ENCODE measurements around the gene CLBA1.
"Not testable (repeated sequence)": the region's sequence is repeated elsewhere in the genome, so short reads cannot be mapped to it uniquely, and the experiment has no call there.

The CLBA1 gene

DNA sequence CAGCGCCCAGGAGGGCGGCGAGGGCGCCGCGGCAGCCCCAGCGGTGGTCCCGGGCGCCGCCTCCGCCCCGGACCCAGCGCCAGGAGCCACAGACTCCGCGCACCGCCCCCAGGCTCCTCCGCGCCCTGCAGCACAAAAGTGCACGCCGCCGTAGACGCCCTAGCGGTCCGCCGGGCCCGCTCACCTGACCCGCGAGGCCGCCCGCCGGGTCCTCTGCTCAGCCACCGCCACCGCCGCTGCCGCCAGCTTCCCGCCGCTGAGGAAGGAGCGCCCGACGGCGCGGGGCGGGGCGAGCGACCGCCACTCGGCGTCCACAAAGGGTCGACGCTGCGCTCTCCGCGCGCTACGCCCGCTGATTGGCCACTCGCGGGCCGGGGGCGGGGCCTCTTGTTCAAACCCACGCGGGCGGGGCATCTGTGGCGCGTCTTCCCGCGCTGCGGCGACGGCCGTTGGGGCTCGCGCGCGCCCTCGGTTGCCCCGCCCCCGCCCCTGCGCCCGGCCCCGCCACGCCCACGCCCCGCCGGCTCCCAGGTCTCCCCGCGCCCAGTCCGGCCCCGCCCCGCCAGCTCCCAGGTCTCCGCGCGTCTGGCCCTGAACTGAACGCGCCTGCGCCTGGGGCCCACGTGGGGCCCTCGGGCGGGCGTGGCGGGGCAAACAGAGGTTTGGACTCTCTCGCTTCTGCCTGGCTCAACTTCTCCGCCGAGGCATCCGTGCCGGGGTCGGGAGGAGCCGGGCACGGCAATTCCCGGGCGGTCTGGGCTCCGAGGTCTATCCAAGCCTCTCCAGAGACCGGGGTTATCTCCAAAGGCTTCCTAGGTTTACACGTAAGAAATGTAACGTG lies 35.4 kb downstream of the CLBA1 start, which contains the start of gene CDCA4:
Gene CDCA4, minus strand, starts transcription at position 269 of the 841 bp plus-strand sequence. CDS start 9,154 bp downstream, outside the sequence.
- Histone ChIP-seq H3K36me3 (ENCODE audit: insufficient read depth, low read length) (no peaks in the 10 kb centered on the region; the same call in 1 of the 2 replicates), H3K4me3 (ENCODE audit: low read depth, low read length) (peak within 1 kb of the TSS; percentile 100), H3K79me2 (ENCODE audit: control insufficient read depth, insufficient read depth, low read length, unreplicated experiment) (peaks cover 62% of the 10 kb centered on the region), H3K27me3 (ENCODE audit: insufficient read depth, low read length) (no peaks in the 10 kb centered on the region), H3K27ac (ENCODE audit: low read depth, low read length) (peak within 1 kb of the TSS; percentile 99), H3K4me1 (ENCODE audit: control insufficient read depth, insufficient read depth, low read length, unreplicated experiment) (peaks cover 59% of the 10 kb centered on the region), H2AFZ (ENCODE audit: low read length, unreplicated experiment) (peak within 1 kb of the TSS; percentile 87)

DNA sequence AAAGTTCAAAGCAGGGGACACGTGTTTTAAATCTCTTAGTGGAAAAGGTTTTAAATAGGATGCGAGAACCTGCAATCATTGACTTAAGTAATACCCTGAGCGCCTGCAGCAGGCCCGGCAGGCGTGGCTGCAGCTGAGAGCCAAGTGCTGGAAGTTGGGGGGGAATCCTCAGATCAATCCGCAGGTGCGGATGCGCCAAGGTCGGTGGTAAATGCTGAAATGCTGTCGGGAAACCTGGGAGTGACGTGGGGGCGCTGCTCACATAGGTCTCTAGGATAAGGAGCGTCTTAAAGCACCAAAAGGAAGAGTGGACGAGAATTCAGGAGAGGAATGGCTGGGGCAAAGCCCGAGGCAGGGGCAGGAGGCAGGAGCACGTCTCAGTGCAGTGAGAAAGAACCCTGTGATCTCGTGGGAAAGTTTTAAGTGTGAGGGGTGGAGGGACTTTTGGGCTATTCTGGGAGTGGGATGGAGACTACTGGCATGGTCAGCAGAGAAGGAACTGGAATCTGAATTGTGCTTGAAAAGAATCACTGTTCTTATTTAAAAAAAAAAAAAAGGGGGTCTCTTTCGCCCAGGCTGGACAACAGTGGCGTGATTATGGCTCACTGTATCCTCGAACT lies 36.2 kb downstream of the CLBA1 start:
- peak overlapping the region; percentile 87 for H2AFZ ChIP-seq (ENCODE audit: low read length, unreplicated experiment)
- peak overlapping the region; percentile 99 for H3K27ac ChIP-seq (ENCODE audit: low read depth, low read length)
- peaks cover 55% of the 10 kb centered on the region for H3K79me2 ChIP-seq (ENCODE audit: control insufficient read depth, insufficient read depth, low read length, unreplicated experiment)
- H3K4me3 ChIP-seq (ENCODE audit: low read depth, low read length) = peak overlapping the region; percentile 100
- no peaks in the 10 kb centered on the region; the same call in 1 of the 2 replicates for H3K36me3 ChIP-seq (ENCODE audit: insufficient read depth, low read length)
- H3K27me3 ChIP-seq (ENCODE audit: insufficient read depth, low read length) = no peaks in the 10 kb centered on the region
- H3K4me1 ChIP-seq (ENCODE audit: control insufficient read depth, insufficient read depth, low read length, unreplicated experiment) = peaks cover 60% of the 10 kb centered on the region

DNA sequence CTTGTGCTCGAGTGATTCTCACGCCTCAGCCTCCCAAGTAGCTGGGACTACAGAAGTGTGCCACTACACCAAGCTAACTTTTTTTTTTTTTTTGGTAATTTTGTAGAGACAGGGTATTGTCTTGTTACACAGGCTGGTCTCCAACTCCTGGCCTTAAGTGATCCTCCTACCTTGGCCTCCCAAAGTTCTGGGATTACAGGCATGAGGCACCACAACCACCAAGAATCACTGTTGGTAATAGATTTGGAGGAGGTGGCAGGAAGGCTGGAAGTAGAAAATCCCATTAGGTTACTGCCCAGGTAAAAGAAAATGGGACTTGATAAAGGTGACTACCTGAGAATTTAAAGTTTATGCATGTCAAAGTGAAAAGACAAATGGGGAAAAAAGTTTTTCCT lies 36.7 kb downstream of the CLBA1 start:
- Histone ChIP-seq H3K27ac (ENCODE audit: low read depth, low read length) (peak overlapping the region; percentile 99), H3K4me1 (ENCODE audit: control insufficient read depth, insufficient read depth, low read length, unreplicated experiment) (peaks cover 57% of the 10 kb centered on the region), H2AFZ (ENCODE audit: low read length, unreplicated experiment) (no peak overlapping the region), H3K79me2 (ENCODE audit: control insufficient read depth, insufficient read depth, low read length, unreplicated experiment) (peaks cover 50% of the 10 kb centered on the region), H3K27me3 (ENCODE audit: insufficient read depth, low read length) (no peaks in the 10 kb centered on the region), H3K4me3 (ENCODE audit: low read depth, low read length) (peak overlapping the region; percentile 100), H3K36me3 (ENCODE audit: insufficient read depth, low read length) (no peaks in the 10 kb centered on the region; the same call in 1 of the 2 replicates)

DNA sequence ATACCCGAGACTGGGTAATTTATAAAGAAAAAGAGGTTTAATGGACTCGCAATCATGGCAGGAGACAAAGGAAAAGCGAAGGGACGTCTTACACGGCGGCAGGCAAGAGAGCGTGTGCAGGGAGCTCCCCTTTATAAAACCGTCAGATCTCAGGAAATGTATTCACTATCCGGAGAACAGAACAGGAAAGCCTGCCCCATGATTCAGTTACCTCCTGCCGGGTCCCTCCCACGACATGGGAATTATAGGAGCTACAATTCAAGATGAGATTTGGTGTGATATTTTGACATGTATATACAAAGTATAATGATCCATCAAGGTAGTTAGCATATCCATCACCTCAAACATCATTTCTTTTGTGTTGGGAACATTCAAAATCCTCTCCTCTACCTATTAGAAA lies 37.6 kb downstream of the CLBA1 start:
- Histone ChIP-seq H3K36me3 (ENCODE audit: insufficient read depth, low read length) (no peaks in the 10 kb centered on the region; the same call in 1 of the 2 replicates), H3K79me2 (ENCODE audit: control insufficient read depth, insufficient read depth, low read length, unreplicated experiment) (peaks cover 41% of the 10 kb centered on the region), H2AFZ (ENCODE audit: low read length, unreplicated experiment) (no peak overlapping the region), H3K4me1 (ENCODE audit: control insufficient read depth, insufficient read depth, low read length, unreplicated experiment) (peaks cover 55% of the 10 kb centered on the region), H3K27ac (ENCODE audit: low read depth, low read length) (peak overlapping the region; percentile 99), H3K4me3 (ENCODE audit: low read depth, low read length) (peak overlapping the region; percentile 100), H3K27me3 (ENCODE audit: insufficient read depth, low read length) (no peaks in the 10 kb centered on the region)

DNA sequence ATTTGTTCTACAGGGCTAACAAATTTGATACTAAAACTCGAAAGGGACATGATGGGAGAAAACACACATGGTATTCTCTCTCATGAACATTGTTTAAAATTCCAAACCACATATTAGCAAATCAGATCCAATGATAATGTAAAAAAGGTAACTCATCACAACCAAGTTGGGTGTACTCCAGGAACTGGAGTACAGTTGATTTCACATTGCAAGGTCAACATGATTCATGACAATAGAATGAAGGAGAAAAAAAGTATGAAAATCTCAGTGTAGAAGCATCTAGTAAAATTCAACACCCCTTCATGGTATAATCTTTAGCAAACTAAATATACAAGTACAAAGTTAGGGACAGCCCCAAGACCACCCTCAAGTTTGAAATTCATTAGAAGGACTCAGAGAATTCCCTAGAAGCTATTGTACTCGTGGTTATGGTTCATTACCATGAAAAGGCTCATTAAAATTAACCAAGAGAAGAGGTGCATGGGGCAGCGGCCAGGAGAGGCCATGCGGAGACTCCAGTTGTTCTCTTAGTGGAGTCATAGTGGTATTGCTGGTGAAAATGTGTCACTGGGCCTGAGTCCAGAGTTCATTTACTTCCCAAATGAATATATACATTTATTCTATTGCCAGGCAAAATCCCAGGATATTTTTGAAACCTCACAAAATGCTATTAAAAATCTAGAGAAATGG lies 38.3 kb downstream of the CLBA1 start:
- Histone ChIP-seq H3K36me3 (ENCODE audit: insufficient read depth, low read length) (no peaks in the 10 kb centered on the region; the same call in 1 of the 2 replicates), H3K4me3 (ENCODE audit: low read depth, low read length) (peak overlapping the region; percentile 58), H3K27ac (ENCODE audit: low read depth, low read length) (peak overlapping the region; percentile 99), H3K79me2 (ENCODE audit: control insufficient read depth, insufficient read depth, low read length, unreplicated experiment) (peaks cover 33% of the 10 kb centered on the region), H2AFZ (ENCODE audit: low read length, unreplicated experiment) (peak overlapping the region; percentile 9), H3K27me3 (ENCODE audit: insufficient read depth, low read length) (no peaks in the 10 kb centered on the region), H3K4me1 (ENCODE audit: control insufficient read depth, insufficient read depth, low read length, unreplicated experiment) (peaks cover 50% of the 10 kb centered on the region)

DNA sequence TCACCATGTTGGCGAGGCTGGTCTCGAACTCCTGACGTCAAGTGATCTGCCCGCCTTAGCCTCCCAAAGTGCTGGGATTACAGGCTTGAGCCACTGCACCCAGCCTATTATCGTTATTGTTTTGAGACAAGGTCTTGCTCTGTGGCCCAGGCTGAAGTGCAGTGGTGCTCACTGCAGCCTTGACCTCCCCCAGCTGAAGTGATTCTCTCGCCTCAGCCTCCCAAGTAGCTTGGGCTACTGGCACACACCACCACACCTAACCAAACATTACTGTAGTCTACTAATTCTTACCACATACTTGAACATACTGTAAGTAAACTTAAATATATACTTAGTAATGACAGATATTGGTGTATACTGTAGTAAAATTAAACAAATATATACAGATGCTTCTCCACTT lies 39.8 kb downstream of the CLBA1 start:
- H3K27me3 ChIP-seq (ENCODE audit: insufficient read depth, low read length) = no peaks in the 10 kb centered on the region
- peaks cover 43% of the 10 kb centered on the region for H3K4me1 ChIP-seq (ENCODE audit: control insufficient read depth, insufficient read depth, low read length, unreplicated experiment)
- H3K4me3 ChIP-seq (ENCODE audit: low read depth, low read length) = no peak overlapping the region
- no peak overlapping the region for H2AFZ ChIP-seq (ENCODE audit: low read length, unreplicated experiment)
- H3K79me2 ChIP-seq (ENCODE audit: control insufficient read depth, insufficient read depth, low read length, unreplicated experiment) = peaks cover 18% of the 10 kb centered on the region
- no peaks in the 10 kb centered on the region for H3K36me3 ChIP-seq (ENCODE audit: insufficient read depth, low read length)
- H3K27ac ChIP-seq (ENCODE audit: low read depth, low read length) = peak overlapping the region; percentile 99

DNA sequence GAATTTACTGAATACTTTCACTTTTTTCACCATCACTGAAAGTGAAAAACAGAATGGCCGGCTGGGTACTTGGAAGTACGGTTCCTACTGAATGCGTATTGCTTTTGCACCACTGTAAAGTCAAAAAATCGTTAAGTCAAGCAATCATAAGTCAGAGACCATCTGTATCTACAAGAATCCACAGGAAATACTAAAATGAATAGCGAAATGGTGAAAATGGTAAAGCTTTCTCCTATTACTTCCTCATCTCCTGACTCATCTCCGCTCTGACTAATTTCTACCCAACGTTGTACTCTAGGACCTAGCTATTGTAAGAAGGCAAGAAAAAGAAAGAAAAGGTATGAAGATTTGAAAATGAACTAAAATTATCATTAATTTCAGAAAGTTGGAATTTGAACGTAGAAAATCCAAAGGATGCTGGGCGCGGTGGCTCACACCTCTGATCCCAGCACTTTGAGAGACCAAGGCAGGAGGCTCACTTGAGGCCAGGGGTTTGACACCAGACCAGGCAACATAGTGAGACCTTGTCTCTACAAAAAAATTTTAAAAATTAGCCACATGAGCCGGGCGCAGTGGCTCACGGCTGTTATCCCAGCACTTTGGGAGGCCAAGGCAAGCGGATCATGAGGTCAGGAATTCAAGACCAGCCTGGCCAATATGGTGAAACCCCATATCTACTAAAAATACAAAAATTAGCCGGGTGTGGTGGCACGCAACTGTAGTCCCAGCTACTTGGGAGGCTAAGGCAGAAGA lies 40.6 kb downstream of the CLBA1 start:
- H3K27me3 ChIP-seq (ENCODE audit: insufficient read depth, low read length) = no peaks in the 10 kb centered on the region
- H2AFZ ChIP-seq (ENCODE audit: low read length, unreplicated experiment) = no peak overlapping the region
- H3K79me2 ChIP-seq (ENCODE audit: control insufficient read depth, insufficient read depth, low read length, unreplicated experiment) = peaks cover 14% of the 10 kb centered on the region
- H3K27ac ChIP-seq (ENCODE audit: low read depth, low read length) = peak overlapping the region; percentile 99
- H3K4me1 ChIP-seq (ENCODE audit: control insufficient read depth, insufficient read depth, low read length, unreplicated experiment) = peaks cover 43% of the 10 kb centered on the region
- no peak overlapping the region for H3K4me3 ChIP-seq (ENCODE audit: low read depth, low read length)
- H3K36me3 ChIP-seq (ENCODE audit: insufficient read depth, low read length) = no peaks in the 10 kb centered on the region

DNA sequence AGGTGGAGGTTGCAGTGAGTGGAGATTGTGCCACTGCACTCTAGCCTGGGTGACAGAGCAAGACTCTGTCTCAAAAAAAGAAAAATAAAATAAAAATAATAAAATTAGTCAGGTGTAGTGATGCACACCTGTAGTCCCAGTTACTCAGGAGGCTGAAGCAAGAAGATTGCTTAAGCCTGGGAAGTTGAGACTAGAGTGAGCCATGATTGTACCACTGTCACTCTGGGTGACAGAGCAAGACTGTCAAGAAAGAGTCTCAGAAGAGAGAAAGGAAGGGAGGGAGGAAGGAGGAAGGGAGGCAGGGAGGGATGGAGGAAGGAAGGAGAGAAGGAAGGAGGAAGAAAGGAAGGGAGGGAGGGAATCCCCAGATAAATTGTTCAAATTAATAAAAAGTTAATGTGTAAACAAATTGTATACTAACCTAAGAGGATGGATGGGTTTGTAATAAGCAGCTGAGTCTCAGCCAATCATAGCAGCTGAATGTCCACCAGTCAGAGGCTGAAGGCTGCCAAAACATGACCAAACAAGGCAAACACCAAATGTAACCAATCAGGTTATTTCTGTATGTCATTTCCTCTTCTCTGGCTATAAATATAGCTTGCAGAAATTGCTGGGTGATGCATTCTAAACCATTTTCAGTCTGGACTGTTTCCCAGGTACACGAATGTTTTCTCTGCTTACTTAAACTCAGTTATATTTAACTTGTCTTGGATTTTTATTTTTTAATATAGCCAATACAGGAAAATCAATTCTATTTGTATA lies 41.4 kb downstream of the CLBA1 start:
- Histone ChIP-seq H3K4me1 (ENCODE audit: control insufficient read depth, insufficient read depth, low read length, unreplicated experiment) (peaks cover 43% of the 10 kb centered on the region), H3K36me3 (ENCODE audit: insufficient read depth, low read length) (no peaks in the 10 kb centered on the region), H3K27ac (ENCODE audit: low read depth, low read length) (peak overlapping the region; percentile 24), H3K4me3 (ENCODE audit: low read depth, low read length) (no peak overlapping the region), H3K27me3 (ENCODE audit: insufficient read depth, low read length) (no peaks in the 10 kb centered on the region), H3K79me2 (ENCODE audit: control insufficient read depth, insufficient read depth, low read length, unreplicated experiment) (peaks cover 7% of the 10 kb centered on the region), H2AFZ (ENCODE audit: low read length, unreplicated experiment) (no peak overlapping the region)

DNA sequence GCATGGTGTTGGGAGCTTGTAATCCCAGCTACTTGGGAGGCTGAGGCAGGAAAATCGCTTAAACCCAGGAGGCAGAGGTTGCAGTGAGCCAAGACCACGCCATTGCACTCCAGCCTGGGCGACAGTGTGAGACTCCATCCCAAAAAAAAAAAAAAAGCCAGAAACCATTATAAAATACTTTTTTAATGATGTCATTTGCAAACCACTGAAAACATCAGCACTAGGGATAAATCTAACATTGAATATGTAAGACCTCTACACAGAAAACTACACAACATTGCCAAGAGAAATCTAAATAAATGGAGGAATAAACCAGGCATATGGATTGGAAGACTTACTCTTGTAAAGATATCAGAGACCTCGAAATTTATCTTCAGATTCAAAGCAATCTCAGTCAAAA lies 42.1 kb downstream of the CLBA1 start:
- H3K4me3 ChIP-seq (ENCODE audit: low read depth, low read length); H2AFZ ChIP-seq (ENCODE audit: low read length, unreplicated experiment); H3K27me3 ChIP-seq (ENCODE audit: insufficient read depth, low read length); H3K36me3 ChIP-seq (ENCODE audit: insufficient read depth, low read length); H3K79me2 ChIP-seq (ENCODE audit: control insufficient read depth, insufficient read depth, low read length, unreplicated experiment): not testable (repeated sequence)
- peaks cover 35% of the 10 kb centered on the region for H3K4me1 ChIP-seq (ENCODE audit: control insufficient read depth, insufficient read depth, low read length, unreplicated experiment)
- peak overlapping the region; percentile 49 for H3K27ac ChIP-seq (ENCODE audit: low read depth, low read length)

Data from ACC112 (cell line).